Tibial nerve (tissue), 4 donors: ENCODE data around the gene OVOL3. TPM values are rescaled to one million over a fixed set of nuclear protein-coding genes. Genes with fewer than 3 reads are reported as not detected.

Source experiments
- DNase-seq, 2 donors: peaks; one replicate each; pipeline ENCODE4 v3.0.0-alpha.2; 2019; ENCODE audit warnings: low spot score in 2 of 2
- H3K27ac ChIP-seq, 4 donors: fragments of 200-600 bp; sonication (generic) in 3 of 4; one replicate each; pipeline ENCODE4 v1.5.1; 2017 to 2019; ENCODE audit warnings: mild to moderate bottlenecking in 1 of 4
- H3K27me3 ChIP-seq, 2 donors: fragments of 200-600 bp; sonication (generic) in 1 of 2; one replicate each; pipeline versions ENCODE4 v1.5.1 to v1.6.0; 2017 to 2019
- H3K36me3 ChIP-seq, 3 donors: fragments of 200-600 bp; sonication (generic); one replicate each; pipeline ENCODE4 v1.5.1; 2018 to 2019
- H3K4me1 ChIP-seq, 4 donors: fragments of 200-600 bp; sonication (generic) in 3 of 4; one replicate each; pipeline ENCODE4 v1.5.1; 2017 to 2019
- H3K4me3 ChIP-seq, 4 donors: fragments of 200-600 bp; sonication (generic) in 3 of 4; one replicate each; pipeline ENCODE4 v1.5.1; 2017 to 2019; ENCODE audit warnings: mild to moderate bottlenecking in 1 of 4, moderate library complexity in 1 of 4
- H3K9me3 ChIP-seq, 4 donors: fragments of 200-600 bp; sonication (generic) in 3 of 4; one replicate each; pipeline ENCODE4 v1.5.1; 2017 to 2019
- CTCF ChIP-seq, 5 experiments: fragments of 200-600 bp in 3 of 5; fragments of 450-650 bp in 2 of 5; sonication (generic) in 3 of 5; IDR thresholded peaks; one replicate each; pipeline ENCODE4 v1.5.1; 2016 to 2019; ENCODE audit warnings: antibody characterized with exemption in 5 of 5, mild to moderate bottlenecking in 3 of 5, moderate library complexity in 2 of 5
- EP300 ChIP-seq, 2 donors: sonication (generic); formaldehyde crosslinking; IDR thresholded peaks; one replicate each; pipeline ENCODE4 v1.6.1; 2017; ENCODE audit warnings: antibody characterized with exemption in 2 of 2, mild to moderate bottlenecking in 1 of 2
- POLR2A ChIP-seq, 2 donors: fragments of 450-650 bp; IDR thresholded peaks; one replicate each; pipeline ENCODE4 v1.6.1; 2017; ENCODE audit warnings: antibody characterized with exemption in 2 of 2, mild to moderate bottlenecking in 2 of 2, moderate library complexity in 2 of 2
- WGBS, 2 donors: methylation state at CpG; one replicate each; pipeline ENCODE4 v1.1.5; 2018; 5-methylcytosine and 5-hydroxymethylcytosine counted together
- total RNA-seq, 4 donors: library from RNA; depleted of rRNA; stranded (reverse); fragments of >200 nt; gene quantifications; one replicate each; pipeline ENCODE4 v1.1.0, GENCODE V29; 2016

OVOL3 gene
- total RNA-seq, 4 donors from 2014 or later = not detected

GRCh38 chr19:36116344-36116637 lies 5.3 kb downstream of the OVOL3 start:
- TF ChIP-seq EP300 (IDR thresholded peaks at IDR 0.05) (no peak), POLR2A (IDR thresholded peaks at IDR 0.05) (no peak), CTCF (IDR thresholded peaks at IDR 0.05) (no peak)
- 64 to 82% methylated on average over 1 of the region's 1 CpG for WGBS, 2 donors
- Histone ChIP-seq H3K4me1 (peaks cover 0 to 59% (median 21%) of the 10 kb centered on the region in 4 donors), H3K27ac (peak overlapping the region in 3 of 4 donors; percentile 83 to 95 (median 94)), H3K36me3 (peaks cover 0 to 72% (median 3%) of the 10 kb centered on the region in 3 donors), H3K27me3 (no peaks in the 10 kb centered on the region), H3K4me3 (peak overlapping the region in 2 of 4 donors; percentile 59 to 91), H3K9me3 (no peaks in the 10 kb centered on the region)
- DNase-seq = no peak

- no peak overlapping the region for H3K27ac ChIP-seq
- H3K4me1 ChIP-seq = peaks cover 0 to 39% (median 12%) of the 10 kb centered on the region in 4 donors
- no peaks in the 10 kb centered on the region for H3K9me3 ChIP-seq
- DNase-seq = no peak
- no peaks in the 10 kb centered on the region for H3K27me3 ChIP-seq
- H3K4me3 ChIP-seq = no peak overlapping the region
- TF ChIP-seq CTCF (IDR thresholded peaks at IDR 0.05) (no peak), EP300 (IDR thresholded peaks at IDR 0.05) (no peak), POLR2A (IDR thresholded peaks at IDR 0.05) (no peak)
- peaks cover 0 to 90% (median 4%) of the 10 kb centered on the region in 3 donors for H3K36me3 ChIP-seq
- WGBS, 2 donors = 81 to 87% methylated on average over 26 of the region's 26 CpGs
Measured at GRCh38 chr19:36120092-36120983, 9.4 kb downstream of the OVOL3 start.

- Histone ChIP-seq H3K4me3 (no peak overlapping the region), H3K9me3 (no peaks in the 10 kb centered on the region), H3K27me3 (no peaks in the 10 kb centered on the region), H3K27ac (no peak overlapping the region), H3K4me1 (peaks cover 0 to 36% (median 10%) of the 10 kb centered on the region in 4 donors), H3K36me3 (peaks cover 3 to 97% (median 4%) of the 10 kb centered on the region in 3 donors)
- 85 to 89% methylated on average over 18 of the region's 18 CpGs for WGBS, 2 donors
- TF ChIP-seq EP300 (IDR thresholded peaks at IDR 0.05) = no peak
- no peak for TF ChIP-seq CTCF (IDR thresholded peaks at IDR 0.05)
- no peak for TF ChIP-seq POLR2A (IDR thresholded peaks at IDR 0.05)
- no peak for DNase-seq
Measured at GRCh38 chr19:36120984-36121358, 10.0 kb downstream of the OVOL3 start.

GRCh38 chr19:36121486-36122124 lies 10.7 kb downstream of the OVOL3 start:
- no peaks in the 10 kb centered on the region for H3K27me3 ChIP-seq
- peaks cover 0 to 30% (median 4%) of the 10 kb centered on the region in 4 donors for H3K4me1 ChIP-seq
- peaks cover 4 to 94% (median 4%) of the 10 kb centered on the region in 3 donors for H3K36me3 ChIP-seq
- no peak for TF ChIP-seq CTCF (IDR thresholded peaks at IDR 0.05)
- no peak for TF ChIP-seq POLR2A (IDR thresholded peaks at IDR 0.05)
- TF ChIP-seq EP300 (IDR thresholded peaks at IDR 0.05) = no peak
- no peak overlapping the region for H3K4me3 ChIP-seq
- 83 to 90% methylated on average over 48 to 49 of the region's 49 CpGs for WGBS, 2 donors
- H3K9me3 ChIP-seq = no peaks in the 10 kb centered on the region
- no peak for DNase-seq
- H3K27ac ChIP-seq = no peak overlapping the region

- no peak for DNase-seq
- H3K27me3 ChIP-seq = no peaks in the 10 kb centered on the region
- peaks cover 0 to 18% (median 7%) of the 10 kb centered on the region in 4 donors for H3K4me1 ChIP-seq
- H3K36me3 ChIP-seq = peaks cover 4 to 57% (median 4%) of the 10 kb centered on the region in 3 donors
- TF ChIP-seq POLR2A (IDR thresholded peaks at IDR 0.05) (no peak), CTCF (IDR thresholded peaks at IDR 0.05) (no peak)
- no peak overlapping the region for H3K27ac ChIP-seq
- H3K4me3 ChIP-seq = no peak overlapping the region
- H3K9me3 ChIP-seq = no peaks in the 10 kb centered on the region
- WGBS, 2 donors = 83 to 84% methylated on average over 9 of the region's 9 CpGs
Measured at GRCh38 chr19:36125557-36125956, 14.6 kb downstream of the OVOL3 start.
